Right hindlimb (tissue), 1 donor: ENCODE measurements around the gene SMTNL1.

Experiments
- DNase-seq: peaks from one replicate; pipeline ENCODE4 v3.0.0-alpha.2; 2018

SMTNL1 gene

GRCh38 chr11:57536947-57537619 is at the start of gene SMTNL1:
Gene SMTNL1 (plus strand): TSS chr11:57537595. CDS start chr11:57542643, 5,048 bp downstream.
- peak; percentile 29 for DNase-seq

- DNase-seq: no peak
These were observed 49.3 kb upstream of the SMTNL1 start for GRCh38 chr11:57487920-57488659.

- DNase-seq: no peak
These were observed 46.7 kb upstream of the SMTNL1 start for GRCh38 chr11:57490456-57491248.

- no peak for DNase-seq
These were observed 45.9 kb upstream of the SMTNL1 start for GRCh38 chr11:57491371-57492061.

GRCh38 chr11:57493507-57494503 is 43.6 kb upstream of the SMTNL1 start:
- DNase-seq: peak; percentile 33

GRCh38 chr11:57496109-57496820 is 41.1 kb upstream of the SMTNL1 start:
- DNase-seq: no peak

GRCh38 chr11:57497303-57498247 is 39.8 kb upstream of the SMTNL1 start:
- DNase-seq: no peak

- DNase-seq: no peak
These were observed 38.9 kb upstream of the SMTNL1 start for GRCh38 chr11:57498540-57498939.

- peak; percentile 95 for DNase-seq
These were observed 37.9 kb upstream of the SMTNL1 start for GRCh38 chr11:57499413-57499982.

GRCh38 chr11:57499983-57500461 is 37.4 kb upstream of the SMTNL1 start:
- no peak for DNase-seq

GRCh38 chr11:57500515-57500914 is 36.9 kb upstream of the SMTNL1 start:
- DNase-seq: no peak

- DNase-seq: no peak
These were observed 36.5 kb upstream of the SMTNL1 start for GRCh38 chr11:57500926-57501325.

GRCh38 chr11:57501953-57502352 is 35.4 kb upstream of the SMTNL1 start:
- DNase-seq: no peak

- no peak for DNase-seq
These were observed 35.0 kb upstream of the SMTNL1 start for GRCh38 chr11:57502376-57502775.

GRCh38 chr11:57502870-57503269 is 34.5 kb upstream of the SMTNL1 start:
- no peak for DNase-seq

GRCh38 chr11:57504511-57504910 is 32.9 kb upstream of the SMTNL1 start:
- no peak for DNase-seq

GRCh38 chr11:57506522-57506921 is 30.9 kb upstream of the SMTNL1 start:
- no peak for DNase-seq

GRCh38 chr11:57508341-57509170 is 28.8 kb upstream of the SMTNL1 start:
- no peak for DNase-seq
